Measurements from ENCODE around the gene MPPE1. TPM values are rescaled to one million over a fixed set of nuclear protein-coding genes. Genes with fewer than 3 reads are reported as not detected.

MPPE1 gene
- total and polyA plus RNA-seq, 8 donors = 39.8 to 68.0 (median 43.9) TPM

DNA sequence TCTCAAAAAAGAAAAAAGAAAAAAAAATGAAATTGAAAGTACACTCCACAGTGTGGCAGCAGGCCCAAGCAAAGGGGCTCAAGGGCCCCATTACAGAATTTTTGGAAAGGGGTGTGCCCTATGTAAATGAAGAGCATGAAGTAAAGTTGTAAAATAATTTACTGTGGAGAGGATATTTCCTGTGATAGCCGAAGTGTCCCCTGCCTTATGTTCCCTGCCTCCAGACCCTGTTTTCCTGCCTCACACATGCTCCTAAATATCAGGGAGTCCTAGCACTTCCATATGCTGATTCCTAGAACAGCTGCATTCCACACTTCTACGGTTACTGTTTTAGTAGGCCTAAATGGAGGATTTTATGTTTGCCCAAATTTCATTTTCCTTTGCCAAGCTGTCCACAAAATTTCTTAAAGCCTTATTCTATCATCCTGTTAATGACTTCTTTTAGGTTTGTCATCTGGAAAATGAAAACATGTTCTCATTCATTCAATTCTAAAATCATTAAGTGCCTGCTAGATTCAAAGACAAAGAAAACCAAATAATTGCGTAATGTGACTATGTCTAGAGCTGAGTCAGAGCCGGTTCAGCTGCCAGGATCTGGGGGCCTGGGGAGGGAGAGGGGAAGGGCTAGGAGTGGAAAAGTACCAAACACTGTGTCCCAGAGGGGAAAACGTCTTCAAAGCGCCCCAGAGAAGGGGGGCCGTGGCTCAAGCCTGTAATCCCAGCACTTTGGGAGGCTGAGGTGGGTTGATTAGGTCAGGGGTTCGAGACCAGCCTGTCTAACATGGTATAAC lies 47.3 kb upstream of the MPPE1 start:
- intact Hi-C loops (cut with DNase I) = no loop called here
- H3K27ac ChIP-seq = peak overlapping the region; percentile 69 to 79
- no peaks in the 10 kb centered on the region for H3K36me3 ChIP-seq
- TF ChIP-seq, protein P1, sequence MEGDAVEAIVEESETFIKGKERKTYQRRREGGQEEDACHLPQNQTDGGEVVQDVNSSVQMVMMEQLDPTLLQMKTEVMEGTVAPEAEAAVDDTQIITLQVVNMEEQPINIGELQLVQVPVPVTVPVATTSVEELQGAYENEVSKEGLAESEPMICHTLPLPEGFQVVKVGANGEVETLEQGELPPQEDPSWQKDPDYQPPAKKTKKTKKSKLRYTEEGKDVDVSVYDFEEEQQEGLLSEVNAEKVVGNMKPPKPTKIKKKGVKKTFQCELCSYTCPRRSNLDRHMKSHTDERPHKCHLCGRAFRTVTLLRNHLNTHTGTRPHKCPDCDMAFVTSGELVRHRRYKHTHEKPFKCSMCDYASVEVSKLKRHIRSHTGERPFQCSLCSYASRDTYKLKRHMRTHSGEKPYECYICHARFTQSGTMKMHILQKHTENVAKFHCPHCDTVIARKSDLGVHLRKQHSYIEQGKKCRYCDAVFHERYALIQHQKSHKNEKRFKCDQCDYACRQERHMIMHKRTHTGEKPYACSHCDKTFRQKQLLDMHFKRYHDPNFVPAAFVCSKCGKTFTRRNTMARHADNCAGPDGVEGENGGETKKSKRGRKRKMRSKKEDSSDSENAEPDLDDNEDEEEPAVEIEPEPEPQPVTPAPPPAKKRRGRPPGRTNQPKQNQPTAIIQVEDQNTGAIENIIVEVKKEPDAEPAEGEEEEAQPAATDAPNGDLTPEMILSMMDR (IDR thresholded peaks at IDR 0.05) = no peak
- H3K9me3 ChIP-seq = peaks cover 0 to 21% of the 10 kb centered on the region in 2 donors
- DNase-seq = peak in 3 of 4 donors; percentile 81 to 85 (median 84)
- H3K27me3 ChIP-seq = no peaks in the 10 kb centered on the region
- H3K4me1 ChIP-seq = peaks cover 7 to 17% of the 10 kb centered on the region in 2 donors
- ATAC-seq = peak; percentile 80
- no peak overlapping the region for H3K4me3 ChIP-seq

DNA sequence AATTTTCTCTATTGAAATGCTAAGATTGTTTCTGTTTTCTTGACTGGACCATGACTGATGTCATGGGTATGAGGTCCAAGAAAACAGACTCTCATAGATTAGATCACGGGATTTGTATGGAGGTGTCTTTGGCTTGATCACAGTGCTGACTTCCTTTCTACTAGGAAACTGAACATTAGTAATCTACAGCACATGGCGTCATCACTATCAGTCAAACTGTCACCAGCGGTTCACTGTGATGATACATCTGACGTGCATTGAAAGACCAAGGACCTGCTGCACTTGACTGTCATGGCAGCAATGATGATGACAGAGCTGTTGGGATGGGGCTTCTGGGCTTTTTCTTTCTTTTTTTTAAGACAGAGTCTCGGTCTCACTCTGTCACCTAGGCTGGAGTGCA lies 45.0 kb upstream of the MPPE1 start:
- Histone ChIP-seq H3K27me3 (no peaks in the 10 kb centered on the region), H3K27ac (no peak overlapping the region), H3K36me3 (no peaks in the 10 kb centered on the region), H3K9me3 (peaks cover 0 to 19% of the 10 kb centered on the region in 2 donors), H3K4me1 (peaks cover 7 to 29% of the 10 kb centered on the region in 2 donors), H3K4me3 (no peak overlapping the region)
- DNase-seq (no peak), ATAC-seq (no peak)
- intact Hi-C loops (cut with DNase I) = no loop called here
- TF ChIP-seq, protein P1 (IDR thresholded peaks at IDR 0.05) = no peak

DNA sequence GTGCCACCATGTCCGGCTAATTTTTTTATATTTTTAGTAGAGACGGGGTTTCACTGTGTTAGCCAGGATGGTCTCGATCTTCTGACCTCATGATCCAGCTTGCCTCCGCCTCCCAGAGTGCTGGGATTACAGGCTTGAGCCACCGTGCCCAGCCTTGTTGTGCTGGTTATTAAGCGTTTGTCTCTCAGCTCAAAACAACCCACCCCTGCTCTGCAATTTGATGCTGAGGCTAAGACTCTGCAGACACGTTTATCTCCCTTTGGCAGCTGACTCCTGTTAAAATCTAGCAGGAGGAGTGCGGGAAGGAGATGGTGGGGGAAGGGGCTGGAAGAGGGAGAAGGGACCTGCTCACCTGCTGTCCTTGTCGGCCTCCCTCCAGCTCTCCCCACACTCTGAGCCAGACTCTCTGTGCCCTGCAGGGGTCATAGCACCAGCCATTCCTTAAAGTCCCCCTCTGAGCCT lies 43.3 kb upstream of the MPPE1 start:
- intact Hi-C loops (cut with DNase I) = no loop called here
- no peaks in the 10 kb centered on the region for H3K27me3 ChIP-seq
- H3K27ac ChIP-seq = no peak overlapping the region
- no peak for ATAC-seq
- H3K36me3 ChIP-seq = no peaks in the 10 kb centered on the region
- TF ChIP-seq, protein P1 (IDR thresholded peaks at IDR 0.05) = no peak
- no peak for DNase-seq
- H3K4me3 ChIP-seq = no peak overlapping the region
- H3K9me3 ChIP-seq = peaks cover 0 to 2% of the 10 kb centered on the region in 2 donors
- peaks cover 19 to 46% of the 10 kb centered on the region in 2 donors for H3K4me1 ChIP-seq

DNA sequence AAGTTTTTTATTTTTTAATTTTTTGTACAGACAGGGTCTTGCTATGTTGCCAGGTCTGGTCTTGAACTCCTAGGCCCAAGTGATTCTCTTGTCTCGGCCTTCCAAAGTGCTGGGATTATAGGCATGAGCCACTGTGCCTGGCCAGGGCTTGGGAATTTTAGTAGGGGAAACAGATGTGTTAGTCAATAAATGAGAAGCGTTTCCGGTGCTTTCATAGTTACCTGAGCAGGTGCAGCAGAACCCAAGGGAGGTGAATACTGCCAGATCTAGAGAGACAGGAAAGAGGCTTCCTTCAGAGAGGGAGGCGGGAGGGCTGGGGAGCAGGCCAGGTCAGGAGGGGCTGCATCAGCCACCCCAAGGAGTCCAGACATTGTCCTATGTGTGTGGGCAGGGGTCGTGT lies 42.7 kb upstream of the MPPE1 start:
- no peak overlapping the region for H3K4me3 ChIP-seq
- H3K27me3 ChIP-seq = no peaks in the 10 kb centered on the region
- no peaks in the 10 kb centered on the region for H3K36me3 ChIP-seq
- H3K4me1 ChIP-seq = peaks cover 20 to 48% of the 10 kb centered on the region in 2 donors
- ATAC-seq = no peak
- H3K9me3 ChIP-seq = no peaks in the 10 kb centered on the region
- DNase-seq = no peak
- TF ChIP-seq, protein P1 (IDR thresholded peaks at IDR 0.05) = no peak
- no peak overlapping the region for H3K27ac ChIP-seq
- intact Hi-C loops (cut with DNase I) = no loop called here

DNA sequence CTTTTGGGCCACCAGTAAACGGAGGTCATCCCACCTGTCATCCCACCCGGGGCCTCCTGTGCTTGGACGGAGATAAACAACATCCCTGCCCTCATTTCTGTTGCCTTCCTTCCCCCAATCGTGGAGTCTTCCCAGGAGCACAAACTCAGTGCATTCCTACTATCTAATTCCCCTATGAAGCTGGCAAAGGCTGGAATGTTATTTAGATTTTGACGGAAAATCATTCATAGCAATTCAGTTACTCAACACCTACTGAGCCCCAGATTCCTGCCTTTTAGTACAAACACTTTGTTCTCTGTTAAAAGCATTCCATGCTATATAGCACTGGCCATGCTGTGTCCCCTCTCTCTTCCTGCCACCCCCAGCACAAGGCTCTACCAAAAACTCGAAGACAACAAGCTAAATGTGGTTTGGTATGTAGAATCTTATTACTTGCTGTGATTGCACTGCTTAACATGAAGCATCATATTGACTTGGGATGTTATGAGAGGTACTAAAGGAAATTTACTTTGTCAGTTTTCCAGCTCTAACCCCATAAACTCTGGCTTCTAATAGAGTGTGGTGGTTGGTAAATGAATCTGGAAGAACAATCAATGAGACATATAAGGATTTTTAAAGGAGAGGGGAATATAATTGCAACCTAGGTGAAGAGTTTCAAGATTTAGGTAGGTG lies 40.9 kb upstream of the MPPE1 start:
- Histone ChIP-seq H3K4me1 (peaks cover 13 to 33% of the 10 kb centered on the region in 2 donors), H3K27me3 (no peaks in the 10 kb centered on the region), H3K9me3 (no peaks in the 10 kb centered on the region), H3K36me3 (no peaks in the 10 kb centered on the region), H3K4me3 (no peak overlapping the region), H3K27ac (peak overlapping the region; percentile 29 to 94)
- intact Hi-C loops (cut with DNase I) = no loop called here
- TF ChIP-seq, protein P1 (IDR thresholded peaks at IDR 0.05) = no peak
- no peak for DNase-seq
- no peak for ATAC-seq

Measured in left lung (tissue), 10 donors.